Suprapubic skin (tissue), 4 donors: Measurements from ENCODE around the gene FKBP10.

Experiments used
- EP300 ChIP-seq: sonication (generic); formaldehyde crosslinking; IDR thresholded peaks from one replicate; pipeline ENCODE4 v1.6.1; 2017; ENCODE audit warnings: antibody characterized with exemption
- POLR2A ChIP-seq, 2 donors: fragments of 450-650 bp; IDR thresholded peaks; one replicate each; pipeline ENCODE4 v1.6.1; 2017; ENCODE audit warnings: antibody characterized with exemption in 2 of 2, mild to moderate bottlenecking in 2 of 2, moderate library complexity in 2 of 2
- POLR2AphosphoS5 ChIP-seq, 3 donors: sonication (generic); formaldehyde crosslinking; IDR thresholded peaks; one replicate each; pipeline ENCODE4 v1.6.1; 2017; ENCODE audit warnings: antibody characterized with exemption in 3 of 3
- TF ChIP-seq, protein P1 (sequence below), 2 donors: fragments of 200-600 bp in 1 of 2; fragments of 450-650 bp in 1 of 2; sonication (generic) in 1 of 2; IDR thresholded peaks; one replicate each; pipeline ENCODE4 v1.5.1; 2016 to 2019; ENCODE audit warnings: antibody characterized with exemption in 2 of 2, mild to moderate bottlenecking in 1 of 2, moderate library complexity in 1 of 2

DNA sequence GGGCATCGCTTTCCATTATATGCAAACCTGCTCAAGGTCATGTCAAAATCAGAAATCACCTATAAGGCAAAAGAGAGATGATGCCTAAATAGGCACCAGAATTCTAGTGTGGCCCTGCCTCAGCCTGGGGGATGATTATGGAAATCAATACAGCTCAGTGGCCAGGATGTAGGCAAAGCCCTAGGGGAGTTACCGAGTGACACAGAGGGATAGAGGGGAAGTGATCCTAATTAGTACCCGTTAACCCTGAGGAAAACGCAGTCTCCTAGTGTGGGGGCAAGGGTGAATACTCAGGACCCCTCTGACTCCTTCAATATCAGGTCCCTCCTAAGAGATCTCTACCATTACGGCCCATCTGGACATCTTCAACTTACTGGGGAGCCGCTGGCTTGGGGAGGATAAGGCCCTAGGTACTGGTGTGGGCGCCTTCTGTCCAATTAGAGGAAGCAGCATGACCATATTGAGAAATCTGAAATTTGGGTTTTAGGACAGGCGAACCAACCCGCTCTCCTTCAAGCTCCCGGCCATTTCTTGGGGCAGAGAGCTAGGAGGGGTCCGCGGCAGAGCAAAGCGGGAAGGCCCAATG, 22.5 kb downstream of the FKBP10 start:
- TF ChIP-seq, protein P1, sequence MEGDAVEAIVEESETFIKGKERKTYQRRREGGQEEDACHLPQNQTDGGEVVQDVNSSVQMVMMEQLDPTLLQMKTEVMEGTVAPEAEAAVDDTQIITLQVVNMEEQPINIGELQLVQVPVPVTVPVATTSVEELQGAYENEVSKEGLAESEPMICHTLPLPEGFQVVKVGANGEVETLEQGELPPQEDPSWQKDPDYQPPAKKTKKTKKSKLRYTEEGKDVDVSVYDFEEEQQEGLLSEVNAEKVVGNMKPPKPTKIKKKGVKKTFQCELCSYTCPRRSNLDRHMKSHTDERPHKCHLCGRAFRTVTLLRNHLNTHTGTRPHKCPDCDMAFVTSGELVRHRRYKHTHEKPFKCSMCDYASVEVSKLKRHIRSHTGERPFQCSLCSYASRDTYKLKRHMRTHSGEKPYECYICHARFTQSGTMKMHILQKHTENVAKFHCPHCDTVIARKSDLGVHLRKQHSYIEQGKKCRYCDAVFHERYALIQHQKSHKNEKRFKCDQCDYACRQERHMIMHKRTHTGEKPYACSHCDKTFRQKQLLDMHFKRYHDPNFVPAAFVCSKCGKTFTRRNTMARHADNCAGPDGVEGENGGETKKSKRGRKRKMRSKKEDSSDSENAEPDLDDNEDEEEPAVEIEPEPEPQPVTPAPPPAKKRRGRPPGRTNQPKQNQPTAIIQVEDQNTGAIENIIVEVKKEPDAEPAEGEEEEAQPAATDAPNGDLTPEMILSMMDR (IDR thresholded peaks at IDR 0.05) = no peak
- TF ChIP-seq POLR2AphosphoS5 (IDR thresholded peaks at IDR 0.05) = no peak
- TF ChIP-seq EP300 = no peak
- TF ChIP-seq POLR2A (IDR thresholded peaks at IDR 0.05) = no peak
